A549 (cell line): Measurements from ENCODE around the gene NAV2. TPM values are rescaled to one million over a fixed set of nuclear protein-coding genes. Genes with fewer than 3 reads are reported as not detected.

Source experiments
- ATAC-seq, 2 experiments: fragments of 200-7000 bp in 1 of 2; fragments of >200 bp in 1 of 2; cut with Nextera tagmentation in 1 of 2; cut with Tn5 transposase in 1 of 2; 3 replicates each; pipeline versions ENCODE4 v1.8.0 to v1.9.1; 2018 to 2020; ENCODE audit warnings: mild to moderate bottlenecking in 1 of 2, moderate library complexity in 1 of 2
- CTCF ChIA-PET: fragments of 300-600 bp; sonication (Branson Sonifier 250); formaldehyde crosslinking; extraction: SDS; loops from one replicate; lab custom pipeline; 2021; ENCODE audit warnings: antibody characterized with exemption, inconsistent platforms; lab: Yijun Ruan, JAX
- POLR2A ChIA-PET: fragments of 350-600 bp; formaldehyde crosslinking; extraction: SDS; loops from one replicate; lab custom pipeline; 2021; ENCODE audit warnings: antibody characterized with exemption, inconsistent platforms; lab: Yijun Ruan, JAX
- DNase-seq, 2 experiments: peaks; one replicate each; pipeline versions ENCODE4 v3.0.0 to v3.0.0-alpha.2; 2011 to 2016; ENCODE audit warnings: low read depth in 1 of 2, low spot score in 1 of 2
- FAIRE-seq: peaks from 2 replicates; lab custom pipeline; 2011; peaks lifted over from hg19 to GRCh38; lab: Jason Lieb, UNC
- H3K27ac ChIP-seq, 2 experiments: fragments of >200 bp; sonication (Bioruptor Twin); formaldehyde crosslinking; 3 replicates each; pipeline ENCODE4 v1.5.1; 2016 to 2017
- H3K4me1 ChIP-seq: fragments of >200 bp; sonication (Bioruptor Twin); formaldehyde crosslinking; 3 replicates; pipeline ENCODE4 v1.6.1; 2016
- H3K4me2 ChIP-seq: fragments of >200 bp; sonication (Bioruptor Twin); formaldehyde crosslinking; 3 replicates; pipeline ENCODE4 v1.6.1; 2016
- H3K4me3 ChIP-seq: fragments of >200 bp; sonication (Bioruptor Twin); formaldehyde crosslinking; 3 replicates; pipeline ENCODE4 v1.5.1; 2016
- H3K9me3 ChIP-seq: fragments of >200 bp; sonication (Bioruptor Twin); formaldehyde crosslinking; 3 replicates; pipeline ENCODE4 v1.6.1; 2016
- CBX2 ChIP-seq: fragments of 200-600 bp; sonication (generic); IDR thresholded peaks from 2 replicates; pipeline ENCODE4 v1.6.1; 2016; ENCODE audit warnings: low read depth, mild to moderate bottlenecking, borderline replicate concordance
- CEBPB ChIP-seq, 2 experiments: fragments of >200 bp in 1 of 2; sonication (Bioruptor Twin) in 1 of 2; formaldehyde crosslinking in 1 of 2; IDR thresholded peaks; 2 replicates each; pipeline ENCODE4 v1.6.1; 2012 to 2016
- CHD4 ChIP-seq: fragments of 200-600 bp; sonication (generic); IDR thresholded peaks from 2 replicates; pipeline ENCODE4 v1.6.1; 2016; ENCODE audit warnings: antibody characterized with exemption, mild to moderate bottlenecking, borderline replicate concordance
- EP300 ChIP-seq, 2 experiments: fragments of >200 bp; sonication (Bioruptor Twin); formaldehyde crosslinking; IDR thresholded peaks; 2 replicates in 1 of 2; 3 replicates in 1 of 2; pipeline ENCODE4 v1.6.1; 2016 to 2017
- HDAC2 ChIP-seq: fragments of 200-600 bp; sonication (generic); IDR thresholded peaks from 2 replicates; pipeline ENCODE4 v1.6.1; 2016
- HMGXB4 ChIP-seq: fragments of 250-450 bp; sonication (Bioruptor Pico); IDR thresholded peaks from 2 replicates; pipeline ENCODE4 v1.5.0; 2021; ENCODE audit warnings: mild to moderate bottlenecking, moderate library complexity, borderline replicate concordance
- HOXB13 ChIP-seq: fragments of 250-450 bp; sonication (Bioruptor Pico); IDR thresholded peaks from 2 replicates; pipeline ENCODE4 v1.5.0; 2020; ENCODE audit warnings: low read depth, mild to moderate bottlenecking, moderate library complexity
- HOXB5 ChIP-seq: fragments of 250-450 bp; sonication (Bioruptor Pico); IDR thresholded peaks from 2 replicates; pipeline ENCODE4 v1.5.0; 2020; ENCODE audit warnings: mild to moderate bottlenecking, moderate library complexity
- MAZ ChIP-seq: fragments of 150-350 bp; IDR thresholded peaks from 2 replicates; pipeline ENCODE4 v1.6.1; 2014; ENCODE audit warnings: antibody characterized with exemption, low read depth, low read length, borderline replicate concordance
- NPAS2 ChIP-seq: fragments of 250-450 bp; sonication (Bioruptor Pico); IDR thresholded peaks from 2 replicates; pipeline ENCODE4 v1.8.0; 2022; ENCODE audit warnings: mild to moderate bottlenecking, moderate library complexity, borderline replicate concordance
- PHF8 ChIP-seq: fragments of 200-600 bp; sonication (generic); IDR thresholded peaks from 2 replicates; pipeline ENCODE4 v1.6.1; 2016; ENCODE audit warnings: low read depth, mild to moderate bottlenecking, antibody characterized with exemption, moderate library complexity, borderline replicate concordance
- RAD21 ChIP-seq, 2 experiments: fragments of >200 bp in 1 of 2; sonication (Bioruptor Twin) in 1 of 2; formaldehyde crosslinking in 1 of 2; IDR thresholded peaks in 1 of 2; conservative IDR thresholded peaks in 1 of 2; 2 replicates in 1 of 2; 3 replicates in 1 of 2; pipeline ENCODE4 v1.6.1; 2012 to 2018; ENCODE audit warnings: inconsistent platforms in 1 of 2
- REST ChIP-seq: fragments of 200-600 bp; sonication (generic); IDR thresholded peaks from 2 replicates; pipeline ENCODE4 v1.6.1; 2016; ENCODE audit warnings: antibody characterized with exemption, mild to moderate bottlenecking, moderate library complexity
- RFX5 ChIP-seq: fragments of 450-650 bp; IDR thresholded peaks from 2 replicates; pipeline ENCODE4 v1.7.1; 2014; ENCODE audit warnings: antibody characterized with exemption, mild to moderate bottlenecking, moderate library complexity
- SMC3 ChIP-seq: fragments of >200 bp; sonication (Bioruptor Twin); formaldehyde crosslinking; IDR thresholded peaks from 3 replicates; pipeline ENCODE4 v1.6.1; 2018; ENCODE audit warnings: inconsistent platforms
- ZFP36 ChIP-seq: fragments of 450-650 bp; IDR thresholded peaks from 2 replicates; pipeline ENCODE4 v1.6.1; 2014; ENCODE audit warnings: borderline replicate concordance; ENCODE audit not compliant: partially characterized antibody
- ZNF302 ChIP-seq: fragments of 250-450 bp; sonication (Bioruptor Pico); IDR thresholded peaks from 2 replicates; pipeline ENCODE4 v1.9.0; 2021; ENCODE audit warnings: inconsistent platforms, mild to moderate bottlenecking, moderate library complexity
- WGBS: methylation state at CpG from one replicate; pipeline ENCODE4 v1.1.6; 2017; ENCODE audit errors: missing lambda C conversion rate; 5-methylcytosine and 5-hydroxymethylcytosine counted together
- polyA plus RNA-seq, 4 experiments: library from polyadenylated mRNA; depleted of rRNA in 3 of 4; stranded (reverse); fragments of >200 nt; fragmentation: RNase III in 1 of 4; extraction: RNeasy Plus Mini Kit Qiagen cat#74134 plus additional on column Dnase treatment in 1 of 4; gene quantifications; 2 replicates in 3 of 4; 3 replicates in 1 of 4; pipeline ENCODE4 v1.2.3, GENCODE V29; 2011 to 2017
- TF ChIP-seq, protein P1 (sequence below): fragments of >200 bp; sonication (Bioruptor Twin); formaldehyde crosslinking; IDR thresholded peaks from 2 replicates; pipeline ENCODE4 v1.6.1; 2016
- TF ChIP-seq, protein P2 (sequence below): IDR thresholded peaks from 2 replicates; pipeline ENCODE4 v1.6.1; 2012; ENCODE audit warnings: low read depth, borderline replicate concordance
- TF ChIP-seq, protein P3 (sequence below): fragments of >200 bp; sonication (Bioruptor Twin); formaldehyde crosslinking; IDR thresholded peaks from 3 replicates; pipeline ENCODE4 v1.5.1; 2016
- TF ChIP-seq, protein P4 (sequence below): fragments of >200 bp; sonication (Bioruptor Twin); formaldehyde crosslinking; IDR thresholded peaks from 3 replicates; pipeline ENCODE4 v1.6.1; 2016

NAV2 gene
- polyA plus RNA-seq, 2 of the 4 experiments (the other 2 are of a cell fraction): 4.9 to 19.8 TPM

DNA sequence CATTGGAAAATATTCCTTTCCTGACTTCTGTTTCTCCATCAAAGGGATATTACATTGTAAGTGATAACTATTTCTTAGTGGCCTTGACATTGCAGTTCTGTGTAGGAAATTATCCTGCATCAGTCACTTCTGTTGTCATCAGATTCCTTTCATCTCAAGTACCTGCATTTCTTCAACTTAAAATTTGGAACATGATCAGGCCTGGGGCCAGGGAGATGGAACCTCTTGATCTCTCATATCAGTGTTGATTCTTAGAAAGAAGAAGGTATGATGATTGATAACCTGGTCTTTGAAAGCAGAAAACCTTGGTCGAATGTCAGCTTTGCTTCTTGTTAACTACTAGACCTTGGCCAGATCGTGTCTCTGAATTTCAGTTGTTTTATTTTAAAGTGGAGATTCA is 93.6 kb downstream of the NAV2 start:
- TF ChIP-seq HMGXB4 (no peak), CHD4 (no peak), HOXB5 (CRISPR knock-in tag) (no peak), RFX5 (no peak)
- TF ChIP-seq, protein P1, sequence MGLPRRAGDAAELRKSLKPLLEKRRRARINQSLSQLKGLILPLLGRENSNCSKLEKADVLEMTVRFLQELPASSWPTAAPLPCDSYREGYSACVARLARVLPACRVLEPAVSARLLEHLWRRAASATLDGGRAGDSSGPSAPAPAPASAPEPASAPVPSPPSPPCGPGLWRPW: no peak
- TF ChIP-seq, all 56 proteins: peak for 0
- ChIA-PET POLR2A (no interaction called here), CTCF (interaction anchor here (1.0 to 1.5 kb wide), 2 partner anchors 46 to 249 kb away, joined by 3 read pairs; no protein-coding TSS in a partner anchor)
- Histone ChIP-seq H3K4me1 (peaks cover 9% of the 10 kb centered on the region; the same call in 2 of the 3 replicates), H3K4me3 (no peak overlapping the region), H3K27ac (no peak overlapping the region), H3K9me3 (no peaks in the 10 kb centered on the region), H3K4me2 (no peak overlapping the region)
- WGBS: 40% methylated on average over 2 of the region's 2 CpGs
- no peak for ATAC-seq
- no peak for DNase-seq
- no peak for FAIRE-seq

DNA sequence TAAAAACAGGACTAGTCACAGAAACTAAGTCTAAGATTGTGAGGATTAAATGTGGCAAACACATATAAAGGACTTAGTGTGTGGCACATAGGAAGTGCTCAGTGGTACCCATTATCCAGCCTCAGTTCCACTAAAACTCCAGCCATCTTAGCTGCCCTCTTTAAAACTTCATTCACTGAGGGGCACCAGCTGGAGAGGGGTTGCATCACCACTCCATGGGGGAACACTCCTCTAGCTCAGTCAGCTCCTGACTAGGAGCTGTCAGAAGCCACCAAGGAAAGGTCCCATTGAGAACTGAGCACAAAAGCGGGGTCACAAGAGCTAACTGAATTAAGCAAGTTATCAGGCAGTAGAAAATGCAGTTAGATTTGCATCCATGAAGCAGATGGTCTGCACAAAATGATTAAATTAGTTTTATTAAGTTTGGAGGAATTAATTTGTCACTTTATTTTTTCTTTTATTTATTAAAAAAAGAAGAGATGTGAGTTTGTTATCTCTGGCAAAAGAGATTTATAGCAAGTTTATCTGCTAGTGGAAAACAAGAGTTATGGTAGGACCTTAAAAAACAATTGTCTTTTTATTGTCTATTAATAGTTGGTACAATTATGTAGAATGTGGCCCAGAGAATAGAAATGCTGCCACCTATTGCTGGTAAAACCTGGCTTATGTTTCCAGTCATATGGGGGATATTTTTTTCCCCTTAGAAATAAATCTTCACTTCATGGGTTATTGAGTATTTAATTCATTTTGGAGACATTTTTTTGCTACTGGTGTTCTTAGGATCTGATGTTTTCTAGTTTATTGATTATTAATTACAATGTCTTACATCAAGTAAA is 95.7 kb downstream of the NAV2 start:
- ATAC-seq (no peak), FAIRE-seq (no peak), DNase-seq (no peak)
- TF ChIP-seq, protein P2, sequence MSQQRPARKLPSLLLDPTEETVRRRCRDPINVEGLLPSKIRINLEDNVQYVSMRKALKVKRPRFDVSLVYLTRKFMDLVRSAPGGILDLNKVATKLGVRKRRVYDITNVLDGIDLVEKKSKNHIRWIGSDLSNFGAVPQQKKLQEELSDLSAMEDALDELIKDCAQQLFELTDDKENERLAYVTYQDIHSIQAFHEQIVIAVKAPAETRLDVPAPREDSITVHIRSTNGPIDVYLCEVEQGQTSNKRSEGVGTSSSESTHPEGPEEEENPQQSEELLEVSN: no peak
- TF ChIP-seq, protein P3, sequence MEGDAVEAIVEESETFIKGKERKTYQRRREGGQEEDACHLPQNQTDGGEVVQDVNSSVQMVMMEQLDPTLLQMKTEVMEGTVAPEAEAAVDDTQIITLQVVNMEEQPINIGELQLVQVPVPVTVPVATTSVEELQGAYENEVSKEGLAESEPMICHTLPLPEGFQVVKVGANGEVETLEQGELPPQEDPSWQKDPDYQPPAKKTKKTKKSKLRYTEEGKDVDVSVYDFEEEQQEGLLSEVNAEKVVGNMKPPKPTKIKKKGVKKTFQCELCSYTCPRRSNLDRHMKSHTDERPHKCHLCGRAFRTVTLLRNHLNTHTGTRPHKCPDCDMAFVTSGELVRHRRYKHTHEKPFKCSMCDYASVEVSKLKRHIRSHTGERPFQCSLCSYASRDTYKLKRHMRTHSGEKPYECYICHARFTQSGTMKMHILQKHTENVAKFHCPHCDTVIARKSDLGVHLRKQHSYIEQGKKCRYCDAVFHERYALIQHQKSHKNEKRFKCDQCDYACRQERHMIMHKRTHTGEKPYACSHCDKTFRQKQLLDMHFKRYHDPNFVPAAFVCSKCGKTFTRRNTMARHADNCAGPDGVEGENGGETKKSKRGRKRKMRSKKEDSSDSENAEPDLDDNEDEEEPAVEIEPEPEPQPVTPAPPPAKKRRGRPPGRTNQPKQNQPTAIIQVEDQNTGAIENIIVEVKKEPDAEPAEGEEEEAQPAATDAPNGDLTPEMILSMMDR: peak; percentile 53
- no peak for TF ChIP-seq NPAS2 (CRISPR knock-in tag)
- TF ChIP-seq SMC3: peak; percentile 30; the same call in 2 of the 3 replicates
- peak; percentile 47; a peak in 4 of 5 replicates for TF ChIP-seq RAD21 (conservative IDR thresholded peaks at IDR 0.05 in 1 of 2, IDR thresholded peaks at IDR 0.05 in 1 of 2)
- H3K27ac ChIP-seq: no peak overlapping the region
- H3K4me2 ChIP-seq: no peak overlapping the region
- ChIA-PET POLR2A (no interaction called here), CTCF (interaction anchor here (0.7 to 2.1 kb wide), 10 partner anchors 22 to 417 kb away, joined by 3 to 11 read pairs (median 3); no protein-coding TSS in a partner anchor)
- H3K4me3 ChIP-seq: no peak overlapping the region
- WGBS: 29% methylated on average over 1 of the region's 1 CpG
- H3K9me3 ChIP-seq: no peaks in the 10 kb centered on the region
- no peaks in the 10 kb centered on the region for H3K4me1 ChIP-seq

GRCh38 chr11:19810852-19811251 is 98.2 kb downstream of the NAV2 start:
- no peak overlapping the region for H3K27ac ChIP-seq
- ChIA-PET POLR2A (no interaction called here), CTCF (interaction anchor here (1.1 to 2.2 kb wide), 2 partner anchors 16 to 252 kb away, joined by 3 to 5 read pairs; no protein-coding TSS in a partner anchor)
- ATAC-seq (no peak), DNase-seq (no peak), FAIRE-seq (no peak)
- no peak overlapping the region for H3K4me3 ChIP-seq
- 28% methylated on average over 4 of the region's 4 CpGs for WGBS
- no peaks in the 10 kb centered on the region for H3K4me1 ChIP-seq
- no peak overlapping the region for H3K4me2 ChIP-seq
- no peaks in the 10 kb centered on the region for H3K9me3 ChIP-seq
- TF ChIP-seq ZNF302 (CRISPR knock-in tag) (no peak), HDAC2 (no peak), HOXB13 (CRISPR knock-in tag) (no peak), REST (no peak), ZFP36 (no peak), CBX2 (no peak), MAZ (no peak), PHF8 (no peak), EP300 (IDR thresholded peaks at IDR 0.05) (no peak), RFX5 (no peak), NPAS2 (CRISPR knock-in tag) (no peak), CEBPB (IDR thresholded peaks at IDR 0.05) (no peak)
- TF ChIP-seq, protein P4, sequence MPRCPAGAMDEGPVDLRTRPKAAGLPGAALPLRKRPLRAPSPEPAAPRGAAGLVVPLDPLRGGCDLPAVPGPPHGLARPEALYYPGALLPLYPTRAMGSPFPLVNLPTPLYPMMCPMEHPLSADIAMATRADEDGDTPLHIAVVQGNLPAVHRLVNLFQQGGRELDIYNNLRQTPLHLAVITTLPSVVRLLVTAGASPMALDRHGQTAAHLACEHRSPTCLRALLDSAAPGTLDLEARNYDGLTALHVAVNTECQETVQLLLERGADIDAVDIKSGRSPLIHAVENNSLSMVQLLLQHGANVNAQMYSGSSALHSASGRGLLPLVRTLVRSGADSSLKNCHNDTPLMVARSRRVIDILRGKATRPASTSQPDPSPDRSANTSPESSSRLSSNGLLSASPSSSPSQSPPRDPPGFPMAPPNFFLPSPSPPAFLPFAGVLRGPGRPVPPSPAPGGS: no peak
